SHP77 treated with DMSO at 0.1 percent for 48 hours (cell line): Measurements from ENCODE around the gene OSBPL9.
"Not testable (repeated sequence)": the region's sequence is repeated elsewhere in the genome, so short reads cannot be mapped to it uniquely, and the experiment has no call there.

Source experiments
- DNase-seq: peaks from one replicate; lab custom pipeline; 2025; lab: John Stamatoyannopoulos, UW

The OSBPL9 gene

GRCh38 chr1:51636764-51637522 lies 20.1 kb downstream of the OSBPL9 start:
- DNase-seq, result no peak

- DNase-seq, result no peak
Observed at GRCh38 chr1:51638350-51638749, 21.5 kb downstream of the OSBPL9 start.

GRCh38 chr1:51639694-51640093 lies 22.8 kb downstream of the OSBPL9 start:
- DNase-seq, result no peak

GRCh38 chr1:51641096-51641495 lies 24.2 kb downstream of the OSBPL9 start:
- DNase-seq, result no peak

- no peak for DNase-seq
Observed at GRCh38 chr1:51642739-51643142, 25.8 kb downstream of the OSBPL9 start.

- no peak for DNase-seq
Observed at GRCh38 chr1:51643362-51643761, 26.5 kb downstream of the OSBPL9 start.

GRCh38 chr1:51644020-51644419 lies 27.1 kb downstream of the OSBPL9 start:
- no peak for DNase-seq

GRCh38 chr1:51644533-51645197 lies 27.8 kb downstream of the OSBPL9 start:
- DNase-seq, result no peak

- DNase-seq, result not testable (repeated sequence)
Observed at GRCh38 chr1:51646592-51646991, 29.7 kb downstream of the OSBPL9 start.

- no peak for DNase-seq
Observed at GRCh38 chr1:51648180-51649109, 31.6 kb downstream of the OSBPL9 start.

- DNase-seq, result no peak
Observed at GRCh38 chr1:51649593-51650091, 32.8 kb downstream of the OSBPL9 start.

- DNase-seq, result no peak
Observed at GRCh38 chr1:51650198-51650597, 33.3 kb downstream of the OSBPL9 start.

- DNase-seq, result no peak
Observed at GRCh38 chr1:51651552-51651942, 34.7 kb downstream of the OSBPL9 start.

- DNase-seq, result no peak
Observed at GRCh38 chr1:51652599-51652998, 35.7 kb downstream of the OSBPL9 start.

- no peak for DNase-seq
Observed at GRCh38 chr1:51653127-51653526, 36.2 kb downstream of the OSBPL9 start.

- DNase-seq, result no peak
Observed at GRCh38 chr1:51654000-51654399, 37.1 kb downstream of the OSBPL9 start.

GRCh38 chr1:51656374-51656773 lies 39.5 kb downstream of the OSBPL9 start:
- no peak for DNase-seq

- DNase-seq, result no peak
Observed at GRCh38 chr1:51660580-51660979, 43.7 kb downstream of the OSBPL9 start.

GRCh38 chr1:51661081-51661518 lies 44.2 kb downstream of the OSBPL9 start:
- no peak for DNase-seq

- DNase-seq, result no peak
Observed at GRCh38 chr1:51663105-51663504, 46.2 kb downstream of the OSBPL9 start.

- no peak for DNase-seq
Observed at GRCh38 chr1:51663721-51664120, 46.8 kb downstream of the OSBPL9 start.
